SJCRH30 (cell line): ENCODE results near the gene CDC42BPB. TPM values are rescaled to one million over a fixed set of nuclear protein-coding genes. Genes with fewer than 3 reads are reported as not detected.
"Not testable (repeated sequence)": the region's sequence is repeated elsewhere in the genome, so short reads cannot be mapped to it uniquely, and the experiment has no call there.

Source experiments
- DNase-seq, 2 experiments: peaks; one replicate each; pipeline ENCODE4 v3.0.0-alpha.2; 2015 to 2020
- H3K27ac ChIP-seq: fragments of 250-450 bp; sonication (Bioruptor Pico); 2 replicates; pipeline ENCODE4 v1.5.1; 2020; ENCODE audit warnings: mild to moderate bottlenecking, moderate library complexity
- H3K27me3 ChIP-seq: fragments of 250-450 bp; sonication (Bioruptor Pico); 2 replicates; pipeline ENCODE4 v1.5.1; 2020; ENCODE audit warnings: mild to moderate bottlenecking, moderate library complexity
- H3K36me3 ChIP-seq: fragments of 250-450 bp; sonication (Bioruptor Pico); 2 replicates; pipeline ENCODE4 v1.5.1; 2020; ENCODE audit warnings: mild to moderate bottlenecking, moderate library complexity
- H3K4me1 ChIP-seq: fragments of 250-450 bp; sonication (Bioruptor Pico); 2 replicates; pipeline ENCODE4 v1.5.1; 2020; ENCODE audit warnings: mild to moderate bottlenecking, moderate library complexity
- H3K4me3 ChIP-seq: fragments of 250-450 bp; sonication (Bioruptor Pico); 2 replicates; pipeline ENCODE4 v1.5.1; 2020; ENCODE audit warnings: mild to moderate bottlenecking, moderate library complexity
- H3K9me3 ChIP-seq: fragments of 250-450 bp; sonication (Bioruptor Pico); replicated peaks from 2 replicates; pipeline ENCODE4 v1.5.1; 2020; ENCODE audit warnings: mild to moderate bottlenecking, moderate library complexity
- total RNA-seq: library from RNA; depleted of rRNA; stranded (reverse); fragments of >200 nt; shearing (Covaris generic); gene quantifications from 2 replicates; pipeline ENCODE4 v1.2.3, GENCODE V29; 2014

The CDC42BPB gene
- total RNA-seq, 1 experiment from 2014 or later, result 43.4 TPM

GRCh38 chr14:102902523-102903247, 154.7 kb downstream of the CDC42BPB start:
- H3K27me3 ChIP-seq, result no peaks in the 10 kb centered on the region
- no peaks in the 10 kb centered on the region for H3K9me3 ChIP-seq
- H3K36me3 ChIP-seq, result peaks cover 2% of the 10 kb centered on the region; the same call in 1 of the 2 replicates
- no peaks in the 10 kb centered on the region for H3K4me1 ChIP-seq
- no peak overlapping the region for H3K27ac ChIP-seq
- DNase-seq, result no peak
- no peak overlapping the region for H3K4me3 ChIP-seq

GRCh38 chr14:102902086-102902485, 155.3 kb downstream of the CDC42BPB start:
- Histone ChIP-seq H3K4me1 (no peaks in the 10 kb centered on the region), H3K9me3 (no peaks in the 10 kb centered on the region), H3K36me3 (peaks cover 2% of the 10 kb centered on the region; the same call in 1 of the 2 replicates), H3K4me3 (no peak overlapping the region), H3K27me3 (no peaks in the 10 kb centered on the region), H3K27ac (no peak overlapping the region)
- DNase-seq, result no peak

GRCh38 chr14:102901633-102902032, 155.7 kb downstream of the CDC42BPB start:
- H3K27ac ChIP-seq, result no peak overlapping the region
- no peaks in the 10 kb centered on the region for H3K4me1 ChIP-seq
- no peak overlapping the region for H3K4me3 ChIP-seq
- no peaks in the 10 kb centered on the region for H3K27me3 ChIP-seq
- DNase-seq, result no peak
- H3K36me3 ChIP-seq, result peaks cover 2% of the 10 kb centered on the region; the same call in 1 of the 2 replicates
- no peaks in the 10 kb centered on the region for H3K9me3 ChIP-seq

- no peak for DNase-seq
- Histone ChIP-seq H3K36me3 (no peaks in the 10 kb centered on the region; the same call in 1 of the 2 replicates), H3K4me1 (no peaks in the 10 kb centered on the region), H3K27me3 (no peaks in the 10 kb centered on the region), H3K4me3 (no peak overlapping the region), H3K27ac (no peak overlapping the region), H3K9me3 (no peaks in the 10 kb centered on the region)
These were observed 156.4 kb downstream of the CDC42BPB start for GRCh38 chr14:102900631-102901571.

GRCh38 chr14:102899516-102899900, 157.8 kb downstream of the CDC42BPB start:
- Histone ChIP-seq H3K4me1 (no peaks in the 10 kb centered on the region), H3K36me3 (no peaks in the 10 kb centered on the region), H3K27ac (no peak overlapping the region), H3K27me3 (no peaks in the 10 kb centered on the region), H3K4me3 (no peak overlapping the region), H3K9me3 (no peaks in the 10 kb centered on the region)
- no peak for DNase-seq

GRCh38 chr14:102898776-102899515, 158.4 kb downstream of the CDC42BPB start:
- Histone ChIP-seq H3K36me3 (no peaks in the 10 kb centered on the region), H3K4me3 (no peak overlapping the region), H3K27ac (no peak overlapping the region), H3K4me1 (no peaks in the 10 kb centered on the region), H3K9me3 (no peaks in the 10 kb centered on the region), H3K27me3 (no peaks in the 10 kb centered on the region)
- DNase-seq, result no peak

GRCh38 chr14:102898298-102898697, 159.1 kb downstream of the CDC42BPB start:
- no peaks in the 10 kb centered on the region for H3K36me3 ChIP-seq
- H3K9me3 ChIP-seq, result no peaks in the 10 kb centered on the region
- H3K4me3 ChIP-seq, result no peak overlapping the region
- no peak overlapping the region for H3K27ac ChIP-seq
- no peaks in the 10 kb centered on the region for H3K27me3 ChIP-seq
- no peaks in the 10 kb centered on the region for H3K4me1 ChIP-seq
- DNase-seq, result no peak

- Histone ChIP-seq H3K4me3 (no peak overlapping the region), H3K9me3 (no peaks in the 10 kb centered on the region), H3K4me1 (no peaks in the 10 kb centered on the region), H3K36me3 (no peaks in the 10 kb centered on the region), H3K27me3 (no peaks in the 10 kb centered on the region), H3K27ac (no peak overlapping the region)
- no peak for DNase-seq
These were observed 159.9 kb downstream of the CDC42BPB start for GRCh38 chr14:102897299-102898027.

- H3K27ac ChIP-seq, H3K36me3 ChIP-seq, H3K9me3 ChIP-seq, H3K4me1 ChIP-seq, H3K4me3 ChIP-seq, H3K27me3 ChIP-seq, DNase-seq: not testable (repeated sequence)
These were observed 160.6 kb downstream of the CDC42BPB start for GRCh38 chr14:102896735-102897134.

- Histone ChIP-seq H3K9me3 (no peaks in the 10 kb centered on the region), H3K27me3 (no peaks in the 10 kb centered on the region), H3K4me1 (no peaks in the 10 kb centered on the region), H3K36me3 (no peaks in the 10 kb centered on the region), H3K27ac (no peak overlapping the region), H3K4me3 (no peak overlapping the region)
- DNase-seq, result peak in 1 of 2 experiments; percentile 15
These were observed 163.9 kb downstream of the CDC42BPB start for GRCh38 chr14:102893452-102893851.

GRCh38 chr14:102892651-102893050, 164.7 kb downstream of the CDC42BPB start:
- Histone ChIP-seq H3K27me3 (no peaks in the 10 kb centered on the region), H3K36me3 (no peaks in the 10 kb centered on the region), H3K9me3 (no peaks in the 10 kb centered on the region), H3K4me1 (no peaks in the 10 kb centered on the region), H3K27ac (no peak overlapping the region), H3K4me3 (no peak overlapping the region)
- no peak for DNase-seq

- Histone ChIP-seq H3K36me3 (no peaks in the 10 kb centered on the region), H3K9me3 (no peaks in the 10 kb centered on the region), H3K27me3 (no peaks in the 10 kb centered on the region), H3K27ac (no peak overlapping the region), H3K4me1 (no peaks in the 10 kb centered on the region), H3K4me3 (no peak overlapping the region)
- no peak for DNase-seq
These were observed 165.8 kb downstream of the CDC42BPB start for GRCh38 chr14:102891556-102891955.

GRCh38 chr14:102891111-102891510, 166.2 kb downstream of the CDC42BPB start:
- Histone ChIP-seq H3K4me1 (no peaks in the 10 kb centered on the region), H3K9me3 (no peaks in the 10 kb centered on the region), H3K36me3 (no peaks in the 10 kb centered on the region), H3K27me3 (no peaks in the 10 kb centered on the region), H3K4me3 (no peak overlapping the region), H3K27ac (no peak overlapping the region)
- DNase-seq, result no peak

GRCh38 chr14:102889615-102890014, 167.7 kb downstream of the CDC42BPB start:
- H3K27me3 ChIP-seq, result no peaks in the 10 kb centered on the region
- no peak overlapping the region for H3K27ac ChIP-seq
- no peaks in the 10 kb centered on the region for H3K4me1 ChIP-seq
- no peaks in the 10 kb centered on the region for H3K9me3 ChIP-seq
- DNase-seq, result no peak
- H3K4me3 ChIP-seq, result no peak overlapping the region
- no peaks in the 10 kb centered on the region for H3K36me3 ChIP-seq
